Measurements from ENCODE around the gene LBH.

LBH gene

DNA sequence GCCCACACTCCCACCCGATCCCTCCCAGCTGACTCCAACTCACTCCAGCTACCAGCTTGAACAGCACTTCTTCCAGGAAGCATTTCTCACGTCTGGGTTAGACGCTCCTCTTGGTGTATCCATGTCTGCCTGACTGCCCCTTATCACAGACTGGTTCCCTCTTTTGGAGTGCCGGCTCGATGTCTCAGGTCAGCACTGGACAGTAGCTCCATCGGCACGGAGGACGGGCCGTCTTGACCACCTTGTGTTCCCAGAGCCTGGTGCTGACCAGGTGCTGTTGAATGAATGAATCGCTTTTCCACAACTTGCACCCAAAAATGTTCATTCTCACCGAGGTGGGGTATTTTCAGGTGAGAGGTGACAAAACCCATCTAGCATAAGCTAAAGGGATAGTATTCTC, 71.8 kb downstream of the LBH start:
- Histone ChIP-seq H3K9me3 (no peaks in the 10 kb centered on the region), H3K4me1 (no peaks in the 10 kb centered on the region; the same call in 1 of the 2 replicates), H3K4me3 (ENCODE audit: low read depth, low read length) (no peak overlapping the region), H3K36me3 (no peaks in the 10 kb centered on the region), H3K27me3 (no peaks in the 10 kb centered on the region)
- TF ChIP-seq CTCF (IDR thresholded peaks at IDR 0.05; ENCODE audit: low read depth, low read length) = no peak
- no peak for DNase-seq

DNA sequence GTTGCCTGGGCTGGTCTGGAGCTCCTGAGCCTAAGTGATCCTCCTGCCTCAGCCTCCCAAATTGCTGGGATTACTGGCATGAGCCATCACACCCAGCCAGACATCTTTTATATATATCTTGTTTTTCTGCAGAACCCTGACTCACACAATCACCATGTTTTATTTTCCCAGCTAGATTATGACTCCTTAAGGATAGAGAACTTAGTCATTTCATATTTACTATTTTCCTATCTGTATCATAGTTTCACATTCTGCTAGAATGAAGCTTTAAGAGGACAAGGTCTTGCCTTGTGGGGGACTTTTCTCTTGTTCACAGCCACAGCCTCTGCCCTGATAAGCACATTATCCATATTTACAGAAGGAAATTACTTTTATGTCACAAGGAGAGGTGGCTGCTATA, 73.9 kb downstream of the LBH start:
- Histone ChIP-seq H3K4me3 (ENCODE audit: low read depth, low read length) (no peak overlapping the region), H3K4me1 (no peaks in the 10 kb centered on the region; the same call in 1 of the 2 replicates), H3K27me3 (no peaks in the 10 kb centered on the region), H3K36me3 (no peaks in the 10 kb centered on the region), H3K9me3 (no peaks in the 10 kb centered on the region)
- TF ChIP-seq CTCF (IDR thresholded peaks at IDR 0.05; ENCODE audit: low read depth, low read length) = no peak
- DNase-seq = no peak

GRCh38 chr2:30306522-30306921, 75.2 kb downstream of the LBH start:
- TF ChIP-seq CTCF (IDR thresholded peaks at IDR 0.05; ENCODE audit: low read depth, low read length) = no peak
- no peaks in the 10 kb centered on the region for H3K9me3 ChIP-seq
- H3K4me3 ChIP-seq (ENCODE audit: low read depth, low read length) = no peak overlapping the region
- no peaks in the 10 kb centered on the region for H3K36me3 ChIP-seq
- no peaks in the 10 kb centered on the region for H3K27me3 ChIP-seq
- H3K4me1 ChIP-seq = no peaks in the 10 kb centered on the region; the same call in 1 of the 2 replicates
- DNase-seq = no peak

GRCh38 chr2:30308280-30308679, 76.9 kb downstream of the LBH start:
- no peak for DNase-seq
- H3K36me3 ChIP-seq = no peaks in the 10 kb centered on the region

More at GRCh38 chr2:30308280-30308679, 76.9 kb downstream of the LBH start:
- Histone ChIP-seq H3K27me3 (no peaks in the 10 kb centered on the region), H3K4me3 (ENCODE audit: low read depth, low read length) (no peak overlapping the region), H3K4me1 (no peaks in the 10 kb centered on the region), H3K9me3 (no peaks in the 10 kb centered on the region)
- no peak for TF ChIP-seq CTCF (IDR thresholded peaks at IDR 0.05; ENCODE audit: low read depth, low read length)
